Thoracic aorta (tissue), 2 donors: Measurements from ENCODE around the gene BASP1. TPM values are rescaled to one million over a fixed set of nuclear protein-coding genes. Genes with fewer than 3 reads are reported as not detected.

ENCODE experiments used
- ATAC-seq: fragments of 150-250 bp; one replicate; pipeline ENCODE4 v1.8.0; 2017; ENCODE audit warnings: low read depth; ENCODE audit not compliant: insufficient number of reproducible peaks, low FRiP score
- DNase-seq: peaks from one replicate; pipeline ENCODE4 v3.0.0-alpha.2; 2020; ENCODE audit warnings: low spot score
- H3K27ac ChIP-seq, 2 donors: fragments of 200-600 bp; sonication (generic); 1 replicate in 1 of 2; 2 replicates in 1 of 2; pipeline ENCODE4 v1.5.1; 2016; ENCODE audit warnings: mild to moderate bottlenecking in 2 of 2, moderate library complexity in 2 of 2
- H3K27me3 ChIP-seq: fragments of 200-600 bp; sonication (generic); replicated peaks from 2 replicates; pipeline ENCODE4 v1.6.0; 2016; ENCODE audit warnings: mild to moderate bottlenecking; ENCODE audit not compliant: insufficient read depth
- H3K36me3 ChIP-seq: fragments of 200-600 bp; sonication (generic); one replicate; pipeline ENCODE4 v1.5.1; 2016
- H3K4me1 ChIP-seq, 2 donors: fragments of 200-600 bp; sonication (generic); 1 replicate in 1 of 2; 2 replicates in 1 of 2; pipeline versions ENCODE4 v1.5.1 to v1.6.0; 2016; ENCODE audit warnings: low read depth in 2 of 2, mild to moderate bottlenecking in 1 of 2; ENCODE audit not compliant: control insufficient read depth in 1 of 2
- H3K4me3 ChIP-seq: fragments of 200-600 bp; sonication (generic); 2 replicates; pipeline ENCODE4 v1.5.1; 2016; ENCODE audit warnings: mild to moderate bottlenecking
- H3K9me3 ChIP-seq: fragments of 200-600 bp; sonication (generic); 2 replicates; pipeline ENCODE4 v1.5.1; 2016
- CTCF ChIP-seq: fragments of 200-600 bp; sonication (generic); IDR thresholded peaks from one replicate; pipeline ENCODE4 v1.5.1; 2019; ENCODE audit warnings: antibody characterized with exemption
- total RNA-seq, 2 donors: library from RNA; depleted of rRNA; stranded (reverse); fragments of >200 nt; gene quantifications; one replicate each; pipeline versions ENCODE4 v1.1.0 to v1.2.3, GENCODE V29; 2016

The BASP1 gene
- total RNA-seq, 2 donors from 2014 or later, result 37.1 to 48.8 TPM

GRCh38 chr5:17221843-17222636 lies 4.6 kb downstream of the BASP1 start:
- TF ChIP-seq CTCF, result no peak
- ATAC-seq, result no peak
- Histone ChIP-seq H3K9me3 (no peaks in the 10 kb centered on the region), H3K4me3 (no peak overlapping the region), H3K36me3 (no peaks in the 10 kb centered on the region), H3K27ac (peak overlapping the region in 1 of 2 donors; percentile 55), H3K4me1 (peaks cover 4 to 37% of the 10 kb centered on the region in 2 donors), H3K27me3 (no peaks in the 10 kb centered on the region)
- DNase-seq, result no peak

- no peaks in the 10 kb centered on the region for H3K36me3 ChIP-seq
- H3K4me1 ChIP-seq, result peaks cover 4 to 37% of the 10 kb centered on the region in 2 donors
- ATAC-seq, result no peak
- no peak for TF ChIP-seq CTCF
- DNase-seq, result no peak
- peak overlapping the region in 1 of 2 donors; percentile 55 for H3K27ac ChIP-seq
- no peak overlapping the region for H3K4me3 ChIP-seq
- H3K9me3 ChIP-seq, result no peaks in the 10 kb centered on the region
- H3K27me3 ChIP-seq, result no peaks in the 10 kb centered on the region
Measured at GRCh38 chr5:17222664-17223063, 5.2 kb downstream of the BASP1 start.

GRCh38 chr5:17223367-17224185 lies 6.1 kb downstream of the BASP1 start:
- no peak for TF ChIP-seq CTCF
- no peaks in the 10 kb centered on the region for H3K36me3 ChIP-seq
- ATAC-seq (no peak), DNase-seq (no peak)
- H3K4me1 ChIP-seq, result peaks cover 6 to 41% of the 10 kb centered on the region in 2 donors
- no peak overlapping the region for H3K27ac ChIP-seq
- H3K4me3 ChIP-seq, result no peak overlapping the region
- no peaks in the 10 kb centered on the region for H3K27me3 ChIP-seq
- H3K9me3 ChIP-seq, result no peaks in the 10 kb centered on the region

- Histone ChIP-seq H3K4me3 (peak overlapping the region; percentile 12), H3K36me3 (no peaks in the 10 kb centered on the region), H3K9me3 (no peaks in the 10 kb centered on the region), H3K27ac (no peak overlapping the region), H3K27me3 (no peaks in the 10 kb centered on the region), H3K4me1 (peaks cover 14 to 42% of the 10 kb centered on the region in 2 donors)
- TF ChIP-seq CTCF, result no peak
- ATAC-seq (no peak), DNase-seq (no peak)
Measured at GRCh38 chr5:17224858-17225511, 7.6 kb downstream of the BASP1 start.

GRCh38 chr5:17225520-17225919 lies 8.1 kb downstream of the BASP1 start:
- ATAC-seq (no peak), DNase-seq (no peak)
- Histone ChIP-seq H3K27ac (no peak overlapping the region), H3K27me3 (no peaks in the 10 kb centered on the region), H3K9me3 (no peaks in the 10 kb centered on the region), H3K4me3 (no peak overlapping the region), H3K4me1 (peaks cover 15 to 43% of the 10 kb centered on the region in 2 donors), H3K36me3 (no peaks in the 10 kb centered on the region)
- TF ChIP-seq CTCF, result no peak
